ENCODE measurements around the gene FBXW9. TPM values are rescaled to one million over a fixed set of nuclear protein-coding genes. Genes with fewer than 3 reads are reported as not detected.
"Not testable (repeated sequence)": the region's sequence is repeated elsewhere in the genome, so short reads cannot be mapped to it uniquely, and the experiment has no call there.

Gene FBXW9
- total RNA-seq, 6 donors from 2014 or later: 6.5 to 13.7 (median 8.7) TPM

DNA sequence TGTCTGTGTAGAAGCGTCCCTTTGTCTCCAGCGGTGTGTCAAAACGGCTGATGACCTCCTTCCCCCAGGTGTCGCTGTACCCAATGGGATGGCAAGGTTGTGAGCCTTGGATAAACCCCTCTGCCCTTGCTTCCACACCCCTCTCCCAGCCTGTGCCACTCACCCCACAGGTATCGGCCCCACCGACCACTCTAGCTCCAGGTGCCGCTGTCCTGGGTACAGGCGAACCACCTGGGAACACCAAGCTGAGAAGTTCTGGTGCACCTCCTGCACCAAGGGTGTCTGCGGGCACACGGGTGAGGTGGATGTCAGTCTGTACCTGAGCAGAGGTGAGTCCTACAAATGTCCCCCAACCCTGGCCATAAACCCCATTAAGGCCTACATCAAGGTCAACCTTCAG lies 46.5 kb downstream of the FBXW9 start:
- WGBS, 2 donors: 81 to 98% methylated on average over 8 to 10 of the region's 10 CpGs
- no peak for DNase-seq
- Histone ChIP-seq H3K36me3 (peaks cover 3 to 23% (median 8%) of the 10 kb centered on the region in 4 donors), H3K4me1 (peaks cover 8 to 21% (median 12%) of the 10 kb centered on the region in 4 donors), H3K27me3 (no peaks in the 10 kb centered on the region), H3K4me3 (no peak overlapping the region), H3K27ac (no peak overlapping the region), H3K9me3 (no peaks in the 10 kb centered on the region)
- ATAC-seq (ENCODE audit: low FRiP score in 2 of 2): no peak
- TF ChIP-seq EP300 (IDR thresholded peaks at IDR 0.05): no peak
- no peak for TF ChIP-seq POLR2A (IDR thresholded peaks at IDR 0.05)
- TF ChIP-seq POLR2AphosphoS5 (IDR thresholded peaks at IDR 0.05): no peak
- TF ChIP-seq, protein P1, sequence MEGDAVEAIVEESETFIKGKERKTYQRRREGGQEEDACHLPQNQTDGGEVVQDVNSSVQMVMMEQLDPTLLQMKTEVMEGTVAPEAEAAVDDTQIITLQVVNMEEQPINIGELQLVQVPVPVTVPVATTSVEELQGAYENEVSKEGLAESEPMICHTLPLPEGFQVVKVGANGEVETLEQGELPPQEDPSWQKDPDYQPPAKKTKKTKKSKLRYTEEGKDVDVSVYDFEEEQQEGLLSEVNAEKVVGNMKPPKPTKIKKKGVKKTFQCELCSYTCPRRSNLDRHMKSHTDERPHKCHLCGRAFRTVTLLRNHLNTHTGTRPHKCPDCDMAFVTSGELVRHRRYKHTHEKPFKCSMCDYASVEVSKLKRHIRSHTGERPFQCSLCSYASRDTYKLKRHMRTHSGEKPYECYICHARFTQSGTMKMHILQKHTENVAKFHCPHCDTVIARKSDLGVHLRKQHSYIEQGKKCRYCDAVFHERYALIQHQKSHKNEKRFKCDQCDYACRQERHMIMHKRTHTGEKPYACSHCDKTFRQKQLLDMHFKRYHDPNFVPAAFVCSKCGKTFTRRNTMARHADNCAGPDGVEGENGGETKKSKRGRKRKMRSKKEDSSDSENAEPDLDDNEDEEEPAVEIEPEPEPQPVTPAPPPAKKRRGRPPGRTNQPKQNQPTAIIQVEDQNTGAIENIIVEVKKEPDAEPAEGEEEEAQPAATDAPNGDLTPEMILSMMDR (IDR thresholded peaks at IDR 0.05): no peak

DNA sequence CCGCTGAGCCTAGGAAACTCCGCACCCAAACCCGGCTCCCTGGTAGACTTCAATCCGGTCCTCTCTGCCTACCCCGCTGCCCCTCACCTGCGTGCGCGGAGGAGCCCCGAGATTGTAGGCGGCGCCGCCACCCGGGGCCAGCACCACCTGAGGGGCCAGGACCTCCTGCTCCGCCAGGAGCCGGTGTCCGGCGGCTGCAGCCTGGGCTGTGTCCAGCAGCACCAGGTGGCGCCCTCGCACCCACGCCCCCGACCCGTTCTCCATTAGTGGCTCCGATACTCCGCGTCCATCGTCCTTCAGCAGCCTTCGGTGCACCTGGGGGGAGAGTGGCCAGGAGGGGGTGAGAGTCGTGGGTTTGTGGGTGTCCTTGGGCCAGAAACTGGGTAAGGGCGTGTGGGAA lies 48.3 kb downstream of the FBXW9 start:
- TF ChIP-seq POLR2A (IDR thresholded peaks at IDR 0.05): no peak
- TF ChIP-seq, protein P1 (IDR thresholded peaks at IDR 0.05): peak in 3 of 6 experiments; percentile 9 to 40 (median 10)
- Histone ChIP-seq H3K27me3 (no peaks in the 10 kb centered on the region), H3K27ac (no peak overlapping the region), H3K36me3 (peaks cover 0 to 10% (median 1%) of the 10 kb centered on the region in 4 donors), H3K9me3 (no peaks in the 10 kb centered on the region), H3K4me3 (peak overlapping the region; percentile 2 to 51 (median 44)), H3K4me1 (peaks cover 8 to 21% (median 12%) of the 10 kb centered on the region in 4 donors)
- 7 to 54% methylated on average over 14 to 28 of the region's 29 CpGs for WGBS, 2 donors
- DNase-seq: peak; percentile 37 to 86
- peak; percentile 5 to 57 for ATAC-seq (ENCODE audit: low FRiP score in 2 of 2)

DNA sequence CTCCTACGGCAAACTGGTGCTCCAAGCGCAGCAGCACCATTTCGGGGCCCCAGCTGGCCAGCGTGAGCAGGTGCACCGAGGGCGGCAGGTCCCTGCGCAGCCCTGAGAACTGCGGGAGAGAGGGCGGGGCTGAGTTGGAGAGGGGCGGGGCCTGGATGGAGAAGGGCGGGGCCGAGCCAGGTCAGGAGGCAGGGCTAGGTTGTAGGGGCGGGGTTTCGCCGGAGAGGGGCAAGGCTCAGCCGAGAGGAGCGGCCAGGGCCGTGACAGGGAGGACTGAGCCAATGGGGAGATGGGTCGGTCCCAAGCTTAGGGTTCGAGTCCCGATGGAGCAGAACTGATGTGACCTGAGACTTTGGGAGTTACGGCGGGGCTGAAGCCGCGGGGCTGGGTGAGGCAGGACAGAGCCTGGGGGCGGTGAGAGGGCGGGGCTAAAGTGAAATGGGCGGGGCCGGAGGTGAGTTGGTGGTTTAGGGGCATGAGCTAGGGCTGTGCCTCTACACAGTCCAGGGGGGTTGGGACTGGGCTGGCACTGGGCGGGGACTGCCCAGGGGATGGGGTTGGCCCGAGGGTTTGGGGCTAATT lies 48.9 kb downstream of the FBXW9 start:
- Histone ChIP-seq H3K27me3 (no peaks in the 10 kb centered on the region), H3K36me3 (peaks cover 0 to 10% (median 1%) of the 10 kb centered on the region in 4 donors), H3K4me1 (peaks cover 8 to 21% (median 12%) of the 10 kb centered on the region in 4 donors), H3K9me3 (no peaks in the 10 kb centered on the region), H3K4me3 (peak overlapping the region; percentile 2 to 51 (median 44)), H3K27ac (peak overlapping the region in 1 of 4 donors; percentile 12)
- DNase-seq (peak; percentile 84 to 89), ATAC-seq (ENCODE audit: low FRiP score in 2 of 2) (peak; percentile 89 to 95)
- TF ChIP-seq, protein P1 (IDR thresholded peaks at IDR 0.05): peak in 2 of 6 experiments; percentile 29 to 42
- TF ChIP-seq POLR2AphosphoS5 (IDR thresholded peaks at IDR 0.05): no peak
- 24 to 50% methylated on average over 26 to 31 of the region's 31 CpGs for WGBS, 2 donors

DNA sequence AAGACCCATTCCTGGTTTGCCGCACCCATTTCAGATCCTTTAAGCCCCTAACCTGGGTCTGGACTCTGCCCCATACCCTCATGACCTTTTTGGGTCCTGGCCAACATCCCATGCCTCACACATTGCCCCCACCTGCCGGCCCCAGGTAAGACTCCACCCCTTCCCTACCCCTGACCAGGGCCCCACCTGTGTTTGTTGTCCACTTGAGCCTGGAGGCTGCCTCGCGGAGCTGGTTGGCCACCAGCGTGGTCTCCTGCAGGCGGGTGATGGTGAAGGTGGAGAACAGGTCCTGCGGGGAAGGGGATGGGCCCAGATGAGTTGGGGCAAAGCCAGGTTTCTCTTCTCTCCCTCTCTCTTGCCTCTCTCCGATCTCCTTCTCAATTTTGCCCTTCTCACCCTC lies 49.4 kb downstream of the FBXW9 start:
- ATAC-seq (ENCODE audit: low FRiP score in 2 of 2) (no peak), DNase-seq (no peak)
- Histone ChIP-seq H3K27me3 (no peaks in the 10 kb centered on the region), H3K4me3 (peak overlapping the region in 3 of 4 donors; percentile 44 to 51 (median 45)), H3K27ac (no peak overlapping the region), H3K9me3 (no peaks in the 10 kb centered on the region), H3K4me1 (peaks cover 8 to 21% (median 12%) of the 10 kb centered on the region in 4 donors), H3K36me3 (peaks cover 0 to 6% (median under 1%) of the 10 kb centered on the region in 4 donors)
- TF ChIP-seq EP300 (IDR thresholded peaks at IDR 0.05) (no peak), POLR2AphosphoS5 (IDR thresholded peaks at IDR 0.05) (no peak), POLR2A (IDR thresholded peaks at IDR 0.05) (no peak)
- TF ChIP-seq, protein P1 (IDR thresholded peaks at IDR 0.05): no peak
- WGBS, 2 donors: 74 to 85% methylated on average over 7 to 8 of the region's 8 CpGs

DNA sequence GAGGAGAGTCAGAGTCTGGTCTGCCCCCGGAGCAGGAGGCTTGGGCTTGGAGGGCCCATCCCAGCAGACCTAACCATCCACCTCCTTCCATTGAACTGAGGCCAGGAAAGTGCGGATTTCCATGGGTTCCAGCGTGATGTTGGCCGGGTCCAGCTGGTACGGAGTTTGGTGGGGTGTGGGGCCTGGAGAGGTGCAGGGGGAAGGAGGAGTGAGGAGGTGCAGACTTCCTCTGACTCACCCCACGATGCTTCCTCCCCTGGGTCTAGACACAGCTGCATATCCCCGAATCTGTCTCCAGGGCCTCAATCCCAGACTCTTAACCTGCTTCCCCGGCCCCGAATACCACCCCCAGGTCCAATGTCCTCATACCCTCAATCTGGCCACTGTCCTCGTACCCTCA lies 49.9 kb downstream of the FBXW9 start:
- no peaks in the 10 kb centered on the region for H3K27me3 ChIP-seq
- no peak overlapping the region for H3K27ac ChIP-seq
- peaks cover 8 to 21% (median 12%) of the 10 kb centered on the region in 4 donors for H3K4me1 ChIP-seq
- no peak for ATAC-seq (ENCODE audit: low FRiP score in 2 of 2)
- no peak overlapping the region for H3K4me3 ChIP-seq
- no peak for DNase-seq
- no peak for TF ChIP-seq EP300 (IDR thresholded peaks at IDR 0.05)
- TF ChIP-seq POLR2A (IDR thresholded peaks at IDR 0.05): no peak
- TF ChIP-seq POLR2AphosphoS5 (IDR thresholded peaks at IDR 0.05): no peak
- TF ChIP-seq, protein P1 (IDR thresholded peaks at IDR 0.05): no peak
- peaks cover 0 to 1% (median 0%) of the 10 kb centered on the region in 4 donors for H3K36me3 ChIP-seq
- H3K9me3 ChIP-seq: no peaks in the 10 kb centered on the region
- WGBS, 2 donors: 87 to 88% methylated on average over 10 of the region's 10 CpGs

DNA sequence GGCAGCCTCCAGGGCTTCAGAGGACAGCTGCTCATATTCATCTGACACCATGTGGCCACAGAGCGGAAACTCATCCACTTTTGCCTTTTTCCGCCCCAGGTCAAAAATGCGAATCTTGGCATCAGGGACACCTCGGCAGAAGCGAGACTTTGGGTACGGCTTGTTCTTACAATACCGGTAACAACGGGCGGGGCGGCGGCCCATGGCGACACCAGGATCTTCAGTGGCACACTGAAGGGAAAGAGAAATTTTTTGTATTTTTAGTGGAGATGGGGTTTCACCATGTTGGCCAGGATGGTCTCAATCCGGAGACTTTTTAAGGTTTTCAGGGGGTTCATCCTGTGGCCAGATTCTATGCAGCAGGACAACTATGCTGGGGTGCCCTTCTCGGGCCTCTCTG lies 52.7 kb downstream of the FBXW9 start:
- not testable (repeated sequence) for H3K27me3 ChIP-seq; H3K9me3 ChIP-seq; H3K36me3 ChIP-seq; H3K27ac ChIP-seq; ATAC-seq (ENCODE audit: low FRiP score in 2 of 2); H3K4me3 ChIP-seq
- H3K4me1 ChIP-seq: peaks cover 13 to 28% (median 18%) of the 10 kb centered on the region in 4 donors
- DNase-seq: peak in 1 of 2 donors; percentile 78
- 95 to 97% methylated on average over 14 of the region's 14 CpGs for WGBS, 2 donors
